ENCODE results near the gene MGP. TPM values are rescaled to one million over a fixed set of nuclear protein-coding genes. Genes with fewer than 3 reads are reported as not detected.

The MGP gene
- total and polyA plus RNA-seq, 2 of the 8 experiments (the other 6 are each of a cell fraction or from before 2014, with no cell fraction given), result not detected

GRCh38 chr12:14903386-14904098, 17.9 kb upstream of the MGP start:
- Histone ChIP-seq H3K79me1 (ENCODE audit: low read depth, low read length) (no peaks in the 10 kb centered on the region), H4K8ac (ENCODE audit: extremely low read depth, insufficient read depth, low read length) (no peak overlapping the region), H3K14ac (ENCODE audit: insufficient read length) (no peak overlapping the region), H4K91ac (replicated peaks; ENCODE audit: insufficient read length, low read length) (no peak overlapping the region), H2AK5ac (ENCODE audit: low read depth, low read length) (no peak overlapping the region), H3K18ac (ENCODE audit: extremely low read depth, low read length) (no peak overlapping the region), H3K23me2 (ENCODE audit: low read depth, low read length) (no peaks in the 10 kb centered on the region), H4K20me1 (replicated peaks in 1 of 2; ENCODE audit: control insufficient read depth in 1 of 2, insufficient read depth in 2 of 2, low read length in 2 of 2) (no peaks in the 10 kb centered on the region), H4K5ac (ENCODE audit: insufficient read length, low read depth, low read length) (no peak overlapping the region), H2BK5ac (ENCODE audit: low read depth, low read length) (no peak overlapping the region), H3K9ac (replicated peaks in 1 of 4; ENCODE audit: extremely low read depth in 1 of 4, low read depth in 3 of 4, low read length in 3 of 4) (no peak overlapping the region), H3K4me3 (ENCODE audit: extremely low read depth in 1 of 4, insufficient read depth in 2 of 4, low read depth in 3 of 4, low read length in 4 of 4) (no peak overlapping the region), H3K9me3 (ENCODE audit: insufficient read depth in 2 of 2, low read depth in 1 of 2, low read length in 1 of 2) (no peaks in the 10 kb centered on the region), H3K4ac (replicated peaks; ENCODE audit: insufficient read length, low read depth, low read length) (no peak overlapping the region), H2AFZ (ENCODE audit: low read length) (no peak overlapping the region), H3K79me2 (ENCODE audit: control insufficient read depth in 1 of 2, insufficient read depth in 2 of 2, low read length in 2 of 2) (no peaks in the 10 kb centered on the region), H3K36me3 (ENCODE audit: control insufficient read depth in 2 of 4, insufficient read depth in 4 of 4, low read length in 3 of 4) (no peaks in the 10 kb centered on the region), H3K4me2 (ENCODE audit: insufficient read depth in 1 of 2, low read depth in 2 of 2, low read length in 2 of 2) (no peak overlapping the region), H2BK12ac (ENCODE audit: low read depth, low read length) (no peak overlapping the region), H3K4me1 (replicated peaks in 1 of 4; ENCODE audit: control insufficient read depth in 3 of 4, insufficient read depth in 4 of 4, low read length in 3 of 4) (no peaks in the 10 kb centered on the region), H3K27me3 (replicated peaks in 1 of 4; ENCODE audit: control insufficient read depth in 3 of 4, extremely low read depth in 1 of 4, insufficient read depth in 3 of 4, low read length in 3 of 4) (no peaks in the 10 kb centered on the region), H3K23ac (ENCODE audit: insufficient read length) (no peak overlapping the region), H2BK15ac (ENCODE audit: low read length) (no peak overlapping the region), H2BK20ac (ENCODE audit: low read length) (no peak overlapping the region), H2BK120ac (replicated peaks; ENCODE audit: low read depth, low read length) (no peak overlapping the region), H3K27ac (ENCODE audit: low read depth, low read length) (no peak overlapping the region), H3K56ac (replicated peaks; ENCODE audit: insufficient read length, low read depth, low read length) (no peak overlapping the region)
- no peak for DNase-seq (ENCODE audit: low read depth in 1 of 2, low spot score in 2 of 2)
- TF ChIP-seq CTBP2 (IDR thresholded peaks at IDR 0.05; ENCODE audit: borderline replicate concordance, insufficient read depth, insufficient read length, low read length) (no peak), RAD21 (IDR thresholded peaks at IDR 0.05 in 1 of 2, conservative IDR thresholded peaks at IDR 0.05 in 1 of 2; ENCODE audit: low read depth in 2 of 2, low read length in 2 of 2) (no peak), POU5F1 (IDR thresholded peaks at IDR 0.05; ENCODE audit: low read depth, low read length) (no peak), RXRA (IDR thresholded peaks at IDR 0.05; ENCODE audit: insufficient read depth, low read depth, low read length) (no peak), SIX5 (IDR thresholded peaks at IDR 0.05; ENCODE audit: low read depth, low read length) (no peak)
- CTCF ChIA-PET (ENCODE audit: partially characterized antibody), result interaction anchor here (0.6 to 1.4 kb wide), 4 partner anchors 9 to 97 kb away, joined by 3 to 7 read pairs (median 4); no protein-coding TSS in a partner anchor
- FAIRE-seq, result no peak
- WGBS, 2 experiments (ENCODE audit: extremely low coverage in 1 of 2, insufficient coverage in 1 of 2, insufficient read length in 1 of 2, insufficient replicate concordance in 2 of 2, low coverage in 1 of 2, low lambda C conversion rate in 2 of 2, missing lambda C conversion rate in 1 of 2), result 92% methylated on average over 5 of the region's 5 CpGs; no CpG with 5 or more reads in 1 of the 2 experiments
- POLR2A ChIA-PET (ENCODE audit: partially characterized antibody), result interaction anchor here (0.6 kb wide), 1 partner anchor 64 kb away, joined by 3 read pairs; no protein-coding TSS in a partner anchor

Measured in H1 (cell line).